GM19324 (cell line): ENCODE measurements around the gene RASAL2.
"Not testable (repeated sequence)": the region's sequence is repeated elsewhere in the genome, so short reads cannot be mapped to it uniquely, and the experiment has no call there.

ENCODE experiments used
- ATAC-seq: cut with Tn5 transposase; IDR thresholded peaks from one replicate; pipeline ENCODE4 v1.9.1; 2021; ENCODE audit warnings: mild to moderate bottlenecking, moderate library complexity; ENCODE audit not compliant: unreplicated experiment, low FRiP score

The RASAL2 gene

DNA sequence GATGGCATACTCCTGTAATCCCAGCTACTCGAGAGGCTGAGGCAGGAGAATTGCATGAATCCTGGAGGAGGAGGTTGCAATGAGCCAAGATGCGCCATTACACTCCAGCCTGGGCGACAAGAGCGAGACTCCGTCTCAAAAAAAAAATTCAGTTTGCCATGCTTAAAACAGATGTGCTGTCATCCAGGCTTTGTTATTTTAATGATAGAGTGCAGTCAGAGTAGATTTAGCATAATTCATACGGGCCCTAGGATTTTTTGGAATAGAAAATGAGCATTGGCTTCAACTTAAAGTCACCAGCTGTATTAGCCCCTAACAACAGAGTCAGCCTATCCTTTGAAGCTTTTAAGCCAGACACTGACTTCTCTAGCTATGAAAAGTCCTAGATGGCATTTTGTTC is 124.6 kb downstream of the RASAL2 start:
- no peak for ATAC-seq

DNA sequence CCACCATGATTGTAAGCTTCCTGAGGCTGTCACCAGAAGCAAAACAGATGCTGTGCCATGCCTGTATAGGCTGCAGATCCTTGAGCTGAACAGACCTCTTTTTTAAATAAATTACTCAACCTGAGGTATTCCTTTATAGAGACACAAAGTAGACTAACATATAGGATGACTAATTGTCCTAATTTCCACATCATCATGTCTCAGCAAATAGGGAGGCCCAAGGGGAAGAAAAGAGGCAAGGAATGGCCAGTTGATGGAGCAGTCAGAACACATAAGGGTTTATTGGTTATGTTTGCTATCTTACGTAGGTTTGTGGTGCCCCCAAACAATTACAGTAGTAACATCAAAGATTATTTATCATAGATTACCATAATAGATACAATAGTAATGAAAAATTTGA is 126.2 kb downstream of the RASAL2 start:
- no peak for ATAC-seq

DNA sequence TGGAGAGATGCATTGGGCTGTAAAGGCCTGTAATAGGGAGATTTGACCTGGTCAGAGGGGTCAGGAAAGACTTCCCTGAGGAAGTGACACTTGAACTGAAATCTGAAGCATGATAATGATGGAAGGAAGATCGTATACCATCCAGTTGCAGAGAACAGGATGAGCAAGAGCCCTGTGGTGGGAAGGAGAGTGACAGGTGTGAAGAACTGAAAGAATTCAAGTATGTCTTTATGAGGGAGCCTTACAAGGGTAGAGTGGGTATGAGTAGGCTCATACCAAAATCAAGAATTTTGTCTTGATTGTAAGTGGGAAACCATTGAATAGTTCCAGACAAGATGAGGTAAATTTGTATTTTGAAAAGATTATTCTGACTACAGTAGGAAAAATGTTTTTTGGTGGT is 129.4 kb downstream of the RASAL2 start:
- ATAC-seq, result no peak

DNA sequence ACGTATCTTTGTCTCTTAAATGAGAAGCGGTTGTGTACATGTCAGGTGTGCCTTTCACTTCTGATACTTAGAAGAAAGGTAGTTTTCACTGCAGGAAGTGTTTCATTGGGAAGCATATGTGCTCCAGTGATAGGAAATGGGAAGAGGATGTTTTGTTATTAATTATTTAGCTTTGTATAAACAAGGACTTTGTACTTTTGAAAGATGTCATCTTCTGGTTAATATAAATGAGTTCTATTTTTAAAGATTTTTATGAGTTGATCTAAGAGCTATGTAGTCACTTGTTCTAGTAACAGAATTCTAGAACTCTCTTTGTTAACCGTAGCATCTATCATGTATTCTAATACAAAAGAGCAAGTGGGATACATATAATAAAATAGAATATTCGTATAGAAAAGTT is 130.5 kb downstream of the RASAL2 start:
- ATAC-seq, result no peak

DNA sequence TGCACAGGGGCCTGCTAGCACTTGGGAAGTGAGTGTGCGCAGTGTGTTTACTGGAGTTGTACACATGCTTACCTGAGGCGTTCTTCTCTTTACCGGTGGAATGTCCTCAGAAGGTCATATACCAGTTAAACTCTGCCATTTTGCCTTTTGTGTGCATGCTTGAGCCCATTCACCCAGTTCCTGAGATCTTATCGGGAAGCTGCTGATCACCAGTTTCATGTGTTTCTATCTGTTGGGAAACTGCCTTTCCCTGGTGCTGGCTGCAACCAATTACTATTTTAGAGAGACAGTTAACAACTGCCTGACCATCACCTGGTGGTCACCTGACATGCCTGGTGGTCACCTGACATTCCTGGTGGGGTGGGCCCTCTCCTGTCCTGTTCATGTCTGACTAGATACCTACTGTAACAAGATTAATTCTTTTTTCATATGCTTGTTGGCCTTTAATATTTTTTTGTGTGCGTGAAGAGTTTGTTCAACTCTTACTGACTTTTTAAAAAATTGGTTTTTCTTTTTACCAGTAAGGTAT is 137.0 kb downstream of the RASAL2 start:
- ATAC-seq, result no peak

DNA sequence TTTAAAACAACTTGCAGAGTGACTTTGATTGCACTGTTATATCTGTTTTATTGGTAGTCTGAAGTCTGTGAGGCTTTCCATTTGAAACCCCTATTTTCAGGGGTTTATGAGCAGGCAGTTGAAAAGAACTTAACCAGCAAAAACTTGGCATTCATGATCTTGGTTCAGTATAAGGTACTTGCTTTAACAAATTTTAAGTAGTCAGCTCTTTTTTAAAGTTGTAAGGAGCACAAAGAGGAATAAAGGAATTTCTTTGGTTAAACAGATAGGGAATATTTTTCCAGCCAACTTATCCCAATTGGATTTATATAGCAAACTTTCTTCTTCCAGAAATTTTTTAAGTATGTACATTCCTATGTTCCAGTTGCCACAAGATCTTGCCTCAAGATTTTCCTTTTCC is 138.2 kb downstream of the RASAL2 start:
- ATAC-seq, result no peak

DNA sequence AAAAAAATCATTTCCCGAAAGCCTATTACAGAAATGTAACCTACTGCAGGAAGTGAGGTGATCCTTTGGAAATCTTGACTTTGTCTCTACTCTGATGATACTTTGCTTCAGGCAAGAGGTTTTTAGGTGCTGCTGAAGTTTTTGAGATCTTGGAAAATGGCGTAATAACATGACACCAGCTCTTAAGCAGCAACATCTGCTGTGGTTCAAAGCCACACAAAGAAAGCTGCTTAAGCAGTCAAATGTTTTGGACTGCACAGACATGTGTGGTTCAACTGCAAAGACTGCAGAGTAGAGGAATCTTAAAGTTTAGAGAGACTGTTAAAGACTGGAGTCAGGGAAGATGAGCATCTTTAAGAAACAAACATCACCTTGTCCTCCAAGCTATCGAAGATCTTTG is 139.0 kb downstream of the RASAL2 start:
- ATAC-seq, result no peak

DNA sequence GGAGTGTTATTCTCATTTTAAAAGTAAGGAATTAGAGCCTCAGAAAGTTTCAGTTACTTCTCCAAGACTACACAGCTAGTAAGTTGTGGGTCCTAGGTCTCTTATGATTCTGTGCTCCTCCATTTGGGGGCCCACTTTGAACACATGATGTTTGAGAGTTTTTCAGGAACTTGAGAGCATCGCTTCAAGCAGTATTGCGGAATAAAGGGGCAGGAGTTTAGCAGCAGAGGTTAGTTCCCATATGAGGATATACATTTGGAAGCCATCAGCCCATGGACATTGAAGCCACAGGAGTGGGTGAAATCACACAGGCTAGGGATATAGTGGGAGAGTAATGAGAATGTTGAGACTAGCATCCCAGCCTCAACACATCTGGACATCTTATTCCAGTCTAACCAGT is 143.2 kb downstream of the RASAL2 start:
- ATAC-seq, result no peak

DNA sequence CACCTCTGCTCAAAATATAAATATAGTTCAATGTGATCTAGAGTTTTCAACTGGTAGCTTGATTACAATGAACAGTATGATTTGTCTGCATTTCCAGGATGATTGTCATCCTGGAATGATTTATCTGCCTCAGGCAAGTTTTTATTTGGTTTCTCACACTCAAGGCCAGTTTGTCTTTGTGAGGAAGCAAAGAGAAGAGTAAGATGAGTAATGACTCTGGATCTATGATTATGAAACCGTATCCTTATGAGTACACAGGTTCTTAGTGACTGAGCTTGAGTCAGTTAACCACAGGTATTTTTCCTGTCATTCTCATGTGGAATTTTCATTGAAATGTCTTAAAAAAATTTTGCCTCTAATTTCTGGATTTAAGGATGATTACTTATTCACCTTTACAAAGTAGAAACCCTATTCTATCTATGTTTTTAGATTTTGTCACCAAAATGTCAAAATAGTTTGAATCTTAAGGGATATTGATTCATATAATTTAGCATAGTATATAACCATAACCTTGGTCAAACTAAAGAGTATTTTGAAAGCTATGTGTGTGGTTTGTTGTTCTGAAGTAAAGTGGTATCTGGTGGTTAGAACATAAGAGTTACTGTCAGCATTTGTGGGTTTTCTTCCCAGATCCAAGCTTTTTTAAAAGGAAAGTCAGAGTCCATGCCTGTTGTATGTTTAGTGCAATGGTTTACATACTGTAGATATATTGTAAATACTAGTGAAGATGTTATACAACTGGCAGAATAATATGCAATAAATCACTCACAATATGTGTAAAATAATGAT is 145.0 kb downstream of the RASAL2 start:
- no peak for ATAC-seq

DNA sequence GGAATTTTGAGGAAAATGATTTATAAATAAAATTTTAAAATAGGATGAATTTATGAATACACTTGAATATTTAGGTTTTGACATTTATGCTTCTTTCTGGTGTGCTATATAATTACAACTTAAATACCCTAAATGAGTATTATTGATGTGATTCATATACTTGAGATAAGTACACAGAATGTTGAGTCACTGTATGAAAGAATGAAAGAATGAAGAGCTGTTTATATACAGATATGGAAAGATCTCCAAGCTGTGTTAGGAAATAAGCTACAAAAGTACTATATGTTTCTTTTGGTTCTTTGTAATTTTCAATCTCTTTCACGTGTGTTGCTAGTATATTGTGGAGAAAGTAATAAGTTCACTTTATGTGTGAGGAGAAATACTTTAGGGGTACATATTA is 147.2 kb downstream of the RASAL2 start:
- ATAC-seq, result no peak

DNA sequence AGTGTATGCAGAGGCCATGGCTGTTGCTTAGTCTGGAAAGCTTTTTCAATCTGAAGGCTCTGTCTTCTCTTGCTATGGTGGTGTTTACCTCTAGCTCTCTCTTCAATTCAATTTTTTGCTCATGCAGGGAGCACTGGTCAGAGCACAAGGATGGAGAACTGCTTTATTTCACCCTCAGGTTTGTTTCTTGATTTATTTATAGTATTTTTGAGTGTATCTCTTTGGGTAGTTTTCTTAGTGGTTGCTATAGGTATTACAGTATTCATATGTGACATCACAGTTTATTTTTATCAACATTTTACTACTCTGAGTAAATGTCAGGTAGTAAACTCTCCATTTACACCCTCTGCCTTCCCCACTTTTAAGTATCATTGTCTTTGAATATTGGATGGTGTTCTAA is 147.9 kb downstream of the RASAL2 start:
- no peak for ATAC-seq

DNA sequence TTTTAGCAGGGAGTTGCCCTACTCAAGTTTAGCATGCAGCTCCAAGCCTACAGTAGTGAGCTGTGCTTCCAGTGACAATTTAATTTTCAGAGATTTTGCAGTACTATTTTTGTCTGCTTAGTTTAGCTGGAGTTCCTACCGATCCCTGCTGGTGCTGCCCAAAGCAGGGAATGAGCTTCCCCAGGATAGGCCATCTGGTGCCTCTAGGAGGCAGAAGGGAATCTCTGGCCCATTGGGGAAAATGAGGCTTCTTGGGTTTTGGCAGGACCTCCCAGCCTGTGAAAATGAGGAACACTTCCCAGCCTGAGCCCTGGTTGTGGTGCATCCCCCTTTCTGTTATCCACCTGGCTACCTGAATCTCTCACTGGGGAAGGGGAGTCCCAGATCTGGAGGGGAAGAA is 149.2 kb downstream of the RASAL2 start:
- ATAC-seq, result no peak

DNA sequence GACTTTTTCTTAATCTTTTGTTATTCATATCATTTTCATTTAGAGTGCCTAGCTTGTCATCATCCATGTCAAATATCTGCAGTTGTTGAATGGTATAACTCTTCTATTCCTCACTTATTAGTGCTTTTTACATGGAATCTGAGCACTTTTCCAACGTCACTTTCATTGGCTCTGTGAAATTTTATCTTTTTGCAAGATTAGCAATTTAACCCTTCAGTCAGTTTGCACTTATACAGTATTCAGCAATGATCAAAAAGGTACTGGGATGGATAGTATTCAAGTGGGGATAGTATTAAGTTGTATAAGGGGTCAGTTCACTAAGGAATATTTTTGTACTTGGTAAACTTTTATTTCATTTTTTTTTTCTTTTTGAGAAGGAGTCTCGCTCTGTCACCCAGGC is 150.0 kb downstream of the RASAL2 start:
- no peak for ATAC-seq

DNA sequence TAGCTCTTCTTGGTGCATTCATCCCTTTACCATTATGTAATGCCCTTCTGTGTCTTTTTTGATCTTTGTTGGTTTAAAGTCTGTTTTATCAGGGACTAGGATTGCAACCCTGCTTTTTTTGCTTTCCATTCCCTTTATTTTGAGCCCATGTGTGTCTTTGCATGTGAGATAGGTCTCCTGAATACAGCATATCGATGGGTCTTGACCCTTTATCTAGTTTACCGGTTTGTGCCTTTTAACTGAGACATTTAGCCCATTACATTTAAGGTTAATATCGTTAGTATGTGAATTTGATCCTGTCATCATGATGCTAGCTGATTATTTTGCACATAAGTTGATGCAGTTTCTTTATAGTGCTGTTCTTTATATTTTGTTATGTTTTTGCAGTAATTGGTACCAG is 154.4 kb downstream of the RASAL2 start:
- ATAC-seq, result not testable (repeated sequence)

DNA sequence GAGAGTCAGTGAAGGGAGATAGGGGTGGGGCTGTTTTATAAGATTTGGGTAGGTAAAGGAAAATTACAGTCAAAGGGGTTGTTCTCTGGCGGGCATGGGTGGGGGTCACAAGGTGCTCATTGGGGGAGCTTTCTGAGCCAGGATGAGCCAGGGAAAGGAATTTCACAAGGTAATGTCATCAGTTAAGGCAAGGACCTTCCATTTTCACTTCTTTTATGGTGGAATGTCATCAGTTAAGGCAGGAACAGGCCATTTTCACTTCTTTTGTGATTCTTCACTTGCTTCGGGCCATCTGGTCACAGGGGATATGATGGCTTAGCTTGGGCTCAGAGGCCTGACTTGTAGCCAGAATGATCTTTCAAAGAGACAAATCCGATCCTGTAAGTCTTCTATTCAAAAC is 159.7 kb downstream of the RASAL2 start:
- ATAC-seq, result not testable (repeated sequence)

DNA sequence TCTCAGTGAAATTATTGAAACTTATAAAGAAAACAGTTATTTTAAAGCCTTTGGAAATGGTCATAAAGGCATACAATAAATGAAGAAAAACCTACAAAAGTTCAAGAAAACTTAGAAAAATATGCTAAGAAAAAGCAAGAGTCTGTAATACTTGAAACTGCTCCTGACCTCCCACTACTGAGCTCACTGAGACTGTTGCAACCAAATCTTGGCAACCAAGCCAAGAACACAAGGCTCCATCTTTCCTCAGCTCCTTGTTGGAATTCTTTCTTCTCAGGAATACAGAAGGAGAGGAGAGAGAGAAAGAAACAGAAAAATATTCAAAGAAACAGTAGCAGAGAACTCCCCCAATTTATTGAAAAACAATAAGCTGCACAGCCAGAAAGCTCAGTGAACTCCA is 160.5 kb downstream of the RASAL2 start:
- no peak for ATAC-seq

DNA sequence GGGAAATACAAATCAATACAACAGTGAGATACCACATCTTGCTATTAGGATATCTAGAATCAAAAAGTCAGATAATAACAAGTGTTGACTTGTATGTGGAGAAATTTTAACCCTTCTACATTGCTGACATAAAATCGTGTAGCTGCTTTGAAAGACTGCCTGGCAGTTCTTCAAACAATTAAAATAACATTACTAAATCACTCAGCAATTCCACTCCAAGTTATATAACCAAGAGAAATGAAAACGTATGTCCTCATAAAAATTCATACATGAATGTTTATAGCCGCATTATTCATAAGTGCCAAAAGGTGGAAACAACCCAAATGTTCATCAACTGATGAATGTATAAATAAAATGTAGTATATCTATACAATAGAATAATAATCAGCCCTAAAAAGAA is 164.6 kb downstream of the RASAL2 start:
- no peak for ATAC-seq

DNA sequence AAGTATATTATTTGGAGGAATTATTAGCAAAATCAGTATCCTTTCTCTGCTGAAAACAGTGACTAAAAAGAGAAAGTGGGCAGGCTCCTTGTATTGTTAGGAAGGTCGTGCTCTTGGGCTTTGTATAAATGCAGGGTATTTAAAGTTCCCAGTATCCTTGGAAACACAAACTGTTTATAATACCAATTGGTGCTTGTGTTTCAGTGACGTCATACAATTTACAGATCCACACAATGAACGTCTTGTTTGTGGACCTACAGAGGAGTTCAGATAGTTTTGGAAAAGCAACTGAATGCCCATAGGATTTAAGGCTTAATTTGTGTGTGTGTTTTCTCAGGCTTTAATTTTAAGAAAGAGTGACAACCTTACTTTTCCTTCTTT is 168.2 kb downstream of the RASAL2 start:
- ATAC-seq, result no peak

DNA sequence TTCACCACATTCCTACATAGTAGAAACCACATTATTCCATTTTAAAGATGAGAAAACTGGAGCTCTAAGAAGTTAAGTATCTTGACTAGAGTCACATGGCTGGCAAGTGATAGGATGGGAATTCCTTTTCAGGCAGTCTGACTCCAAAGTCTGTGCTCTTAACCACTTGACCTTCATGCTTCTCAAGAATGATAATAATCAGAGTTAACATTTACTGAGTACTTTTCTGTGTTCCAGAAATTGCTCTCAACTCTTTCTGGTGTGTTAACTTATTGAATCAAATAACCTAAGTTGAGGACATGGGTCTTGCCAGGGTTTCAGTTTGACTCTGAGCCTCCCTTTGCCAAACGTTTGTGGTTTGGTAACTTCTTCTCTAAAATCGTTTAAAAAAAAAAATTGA is 169.4 kb downstream of the RASAL2 start:
- no peak for ATAC-seq

DNA sequence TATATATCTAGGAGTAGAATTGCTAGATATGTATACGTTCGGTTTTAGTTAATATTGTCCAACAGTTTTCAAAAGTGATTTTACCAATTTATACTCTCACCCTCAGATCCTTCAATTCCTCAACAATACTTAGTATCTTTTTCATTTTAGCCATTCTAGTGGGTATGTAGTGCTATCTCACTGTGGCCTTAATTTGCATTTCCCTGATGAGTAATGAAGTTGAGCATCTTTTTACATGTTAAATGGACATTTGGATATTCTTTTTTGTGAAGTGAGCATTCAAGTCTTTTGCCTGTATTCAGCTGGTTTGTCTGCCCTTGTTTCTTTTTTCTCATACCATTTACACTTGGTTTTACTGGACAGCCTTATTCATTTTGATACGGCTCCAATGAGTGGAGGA is 172.2 kb downstream of the RASAL2 start:
- ATAC-seq, result no peak

DNA sequence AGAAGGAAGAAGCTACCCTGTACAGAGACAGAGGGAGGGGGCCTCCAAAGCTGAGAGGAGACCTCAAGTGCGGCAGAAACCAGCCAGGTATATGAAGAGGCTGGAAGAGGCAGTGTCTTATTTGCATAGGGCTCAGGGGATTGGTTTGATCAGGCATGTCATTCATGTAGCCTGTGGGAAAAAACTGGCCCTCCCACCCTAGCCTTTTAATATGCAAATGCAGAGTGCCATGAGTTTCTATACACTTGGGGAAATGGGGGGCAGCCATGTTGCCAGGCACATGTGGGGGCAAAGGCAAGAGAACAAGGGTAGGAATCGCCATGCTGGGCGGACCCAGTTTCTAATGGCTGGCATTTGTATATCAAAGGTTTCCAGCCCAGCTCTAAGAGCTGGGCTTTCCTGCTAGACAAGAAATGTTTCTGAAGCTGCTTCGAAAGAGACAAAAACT is 172.7 kb downstream of the RASAL2 start:
- no peak for ATAC-seq

DNA sequence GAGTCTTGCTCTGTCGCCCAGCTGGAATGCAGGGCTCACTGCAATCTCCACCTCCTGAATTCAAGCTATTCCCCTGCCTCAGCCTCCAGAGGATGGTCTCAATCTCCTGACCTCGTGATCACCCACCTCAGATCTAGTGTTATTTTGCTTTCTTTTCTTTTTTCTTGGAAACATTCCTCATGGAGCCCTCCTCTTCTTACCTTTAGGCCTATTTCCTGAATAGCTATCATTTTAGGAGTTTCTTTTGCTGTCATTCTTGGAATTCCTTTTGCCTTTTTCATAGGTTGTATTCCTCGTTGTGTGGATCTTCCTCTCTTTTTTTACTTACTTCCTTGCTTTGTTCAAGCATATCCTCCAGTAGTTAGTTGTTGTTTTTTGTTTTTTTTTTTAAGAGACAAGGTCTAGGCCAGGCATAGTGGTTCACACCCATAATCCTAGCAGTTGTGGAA is 173.8 kb downstream of the RASAL2 start:
- no peak for ATAC-seq
